ENCODE data around the gene TMEM258. TPM values are rescaled to one million over a fixed set of nuclear protein-coding genes. Genes with fewer than 3 reads are reported as not detected.

Gene TMEM258
- total and polyA plus RNA-seq, 9 of the 15 experiments (the other 6 are each of a cell fraction or from before 2014, with no cell fraction given) = 97.2 to 856 (median 231) TPM

- in situ Hi-C loops (cut with MboI) = no loop called here
- FAIRE-seq (no peak), ATAC-seq (peak; percentile 4), DNase-seq (ENCODE audit: extremely low read depth in 1 of 4, low spot score in 3 of 4) (peak in 1 of 4 experiments; percentile 63)
- intact Hi-C loops (cut with micrococcal nuclease) = loop anchor here (2.0 kb wide), 1 partner anchor 56 kb away; no protein-coding TSS in a partner anchor
- Histone ChIP-seq H3K36me3 (ENCODE audit: control insufficient read depth, insufficient read depth, low read length) (peaks cover 58% of the 10 kb centered on the region), H3K9ac (ENCODE audit: insufficient read depth in 1 of 2, low read depth in 2 of 2, low read length in 2 of 2) (peak overlapping the region; percentile 98 to 99; a peak in 3 of 4 replicates), H3K9me3 (replicated peaks; ENCODE audit: control insufficient read depth, insufficient read depth, low read depth, low read length) (no peaks in the 10 kb centered on the region), H2AFZ (ENCODE audit: low read depth, low read length) (peak overlapping the region; percentile 65), H3K4me2 (ENCODE audit: insufficient read depth, low read length) (peak overlapping the region; percentile 97), H4K20me1 (replicated peaks; ENCODE audit: control insufficient read depth, insufficient read depth, low read length) (no peaks in the 10 kb centered on the region), H3K4me1 (replicated peaks in 1 of 2; ENCODE audit: control insufficient read depth in 2 of 2, insufficient read depth in 2 of 2, low read length in 2 of 2) (peaks cover 27 to 49% of the 10 kb centered on the region in 2 experiments; a peak in 4 of 5 replicates), H3K4me3 (peak overlapping the region; percentile 64), H3K27me3 (ENCODE audit: control insufficient read depth in 2 of 2, insufficient read depth in 2 of 2, low read length in 2 of 2) (no peaks in the 10 kb centered on the region; a peak in 1 of 5 replicates), H3K27ac (ENCODE audit: extremely low read depth, low read depth, low read length) (peak overlapping the region; percentile 98), H3K9me1 (ENCODE audit: control insufficient read depth, insufficient read depth, low read length) (no peaks in the 10 kb centered on the region), H3K79me2 (ENCODE audit: control insufficient read depth, insufficient read depth, low read length) (peaks cover 81% of the 10 kb centered on the region)
- ChIA-PET CTCF (ENCODE audit: low intra/inter-chr PET ratio) (no interaction called here), POLR2A (interaction anchor here (0.7 to 6.8 kb wide), 18 partner anchors 9 to 329 kb away, joined by 3 to 97 read pairs (median 5); partner anchors contain the start of gene FEN1)
- 55% methylated on average over 16 of the region's 16 CpGs for WGBS (ENCODE audit: insufficient coverage, low coverage, missing lambda C conversion rate)
- no TSS peak for BruUV-seq (replicated peaks)
- TF ChIP-seq FOXO4 (CRISPR knock-in tag; IDR thresholded peaks at IDR 0.05) (no peak), NKRF (IDR thresholded peaks at IDR 0.05; ENCODE audit: borderline replicate concordance) (0 out of 2 replicates have a peak, but pooled peaks have one; percentile 27), CHD4 (IDR thresholded peaks at IDR 0.05; ENCODE audit: insufficient read depth, insufficient replicate concordance, low read depth, low read length, poor library complexity, severe bottlenecking) (no peak), ZNF184 (CRISPR knock-in tag; IDR thresholded peaks at IDR 0.05) (no peak), JUNB (CRISPR knock-in tag; conservative IDR thresholded peaks at IDR 0.05) (no peak), E2F5 (CRISPR knock-in tag; IDR thresholded peaks at IDR 0.05) (no peak), ZNF165 (CRISPR knock-in tag; IDR thresholded peaks at IDR 0.05; ENCODE audit: borderline replicate concordance) (0 out of 2 replicates have a peak, but pooled peaks have one; percentile 39), RBM25 (IDR thresholded peaks at IDR 0.05; ENCODE audit: low read depth, low read length, severe bottlenecking) (peak; percentile 36), NFXL1 (CRISPR knock-in tag; IDR thresholded peaks at IDR 0.05) (0 out of 2 replicates have a peak, but pooled peaks have one; percentile 53), GATA2 (CRISPR knock-in tag; IDR thresholded peaks at IDR 0.05) (peak; percentile 19; the same call in 1 of the 2 replicates), ZNF175 (CRISPR knock-in tag; IDR thresholded peaks at IDR 0.05; ENCODE audit: low read depth) (no peak), TAF7 (tag; IDR thresholded peaks at IDR 0.05) (0 out of 2 replicates have a peak, but pooled peaks have one; percentile 32), ZNF133 (CRISPR knock-in tag; IDR thresholded peaks at IDR 0.05) (no peak), NR4A1 (CRISPR knock-in tag; IDR thresholded peaks at IDR 0.05) (no peak), NR4A1 (tag; IDR thresholded peaks at IDR 0.05) (0 out of 2 replicates have a peak, but pooled peaks have one; percentile 55), ZBTB26 (CRISPR knock-in tag; IDR thresholded peaks at IDR 0.05) (peak; percentile 42; the same call in 1 of the 2 replicates)
Measured at GRCh38 chr11:61814247-61814957, 22.0 kb upstream of the TMEM258 start.

All from K562 (cell line).